ENCODE data around the gene RMI1. TPM values are rescaled to one million over a fixed set of nuclear protein-coding genes. Genes with fewer than 3 reads are reported as not detected.

Gene RMI1
- total and polyA plus RNA-seq, 2 experiments from 2014 or later, result 3.6 to 8.4 TPM

DNA sequence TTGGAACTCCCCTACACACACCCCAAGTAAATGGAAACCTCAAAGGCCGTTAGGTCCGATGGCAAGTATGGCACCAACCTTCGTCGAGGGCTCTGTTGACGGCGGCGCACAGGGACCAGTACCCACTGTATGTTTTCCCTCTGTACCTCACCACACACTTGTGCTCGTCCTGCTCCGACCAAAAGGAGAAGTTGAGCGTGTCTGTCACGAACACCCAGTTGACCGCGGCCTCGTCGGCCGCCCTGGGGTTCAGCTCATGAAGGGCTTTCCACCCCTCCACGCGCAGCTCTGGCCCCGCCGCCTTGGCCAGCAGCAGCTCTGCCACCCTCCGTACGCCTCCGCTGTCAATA is 24.5 kb upstream of the RMI1 start:
- no peaks in the 10 kb centered on the region for H3K36me3 ChIP-seq
- H3K27ac ChIP-seq, result no peak overlapping the region
- H3K4me3 ChIP-seq, result no peak overlapping the region
- H3K27me3 ChIP-seq, result no peaks in the 10 kb centered on the region
- no peak for DNase-seq (ENCODE audit: low read depth in 1 of 2, low spot score in 1 of 2)
- H3K9me3 ChIP-seq (ENCODE audit: low read depth), result no peaks in the 10 kb centered on the region
- TF ChIP-seq, protein P1, sequence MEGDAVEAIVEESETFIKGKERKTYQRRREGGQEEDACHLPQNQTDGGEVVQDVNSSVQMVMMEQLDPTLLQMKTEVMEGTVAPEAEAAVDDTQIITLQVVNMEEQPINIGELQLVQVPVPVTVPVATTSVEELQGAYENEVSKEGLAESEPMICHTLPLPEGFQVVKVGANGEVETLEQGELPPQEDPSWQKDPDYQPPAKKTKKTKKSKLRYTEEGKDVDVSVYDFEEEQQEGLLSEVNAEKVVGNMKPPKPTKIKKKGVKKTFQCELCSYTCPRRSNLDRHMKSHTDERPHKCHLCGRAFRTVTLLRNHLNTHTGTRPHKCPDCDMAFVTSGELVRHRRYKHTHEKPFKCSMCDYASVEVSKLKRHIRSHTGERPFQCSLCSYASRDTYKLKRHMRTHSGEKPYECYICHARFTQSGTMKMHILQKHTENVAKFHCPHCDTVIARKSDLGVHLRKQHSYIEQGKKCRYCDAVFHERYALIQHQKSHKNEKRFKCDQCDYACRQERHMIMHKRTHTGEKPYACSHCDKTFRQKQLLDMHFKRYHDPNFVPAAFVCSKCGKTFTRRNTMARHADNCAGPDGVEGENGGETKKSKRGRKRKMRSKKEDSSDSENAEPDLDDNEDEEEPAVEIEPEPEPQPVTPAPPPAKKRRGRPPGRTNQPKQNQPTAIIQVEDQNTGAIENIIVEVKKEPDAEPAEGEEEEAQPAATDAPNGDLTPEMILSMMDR (IDR thresholded peaks at IDR 0.05; ENCODE audit: low read depth, low read length), result no peak
- no peaks in the 10 kb centered on the region for H3K4me1 ChIP-seq (ENCODE audit: low read depth)

DNA sequence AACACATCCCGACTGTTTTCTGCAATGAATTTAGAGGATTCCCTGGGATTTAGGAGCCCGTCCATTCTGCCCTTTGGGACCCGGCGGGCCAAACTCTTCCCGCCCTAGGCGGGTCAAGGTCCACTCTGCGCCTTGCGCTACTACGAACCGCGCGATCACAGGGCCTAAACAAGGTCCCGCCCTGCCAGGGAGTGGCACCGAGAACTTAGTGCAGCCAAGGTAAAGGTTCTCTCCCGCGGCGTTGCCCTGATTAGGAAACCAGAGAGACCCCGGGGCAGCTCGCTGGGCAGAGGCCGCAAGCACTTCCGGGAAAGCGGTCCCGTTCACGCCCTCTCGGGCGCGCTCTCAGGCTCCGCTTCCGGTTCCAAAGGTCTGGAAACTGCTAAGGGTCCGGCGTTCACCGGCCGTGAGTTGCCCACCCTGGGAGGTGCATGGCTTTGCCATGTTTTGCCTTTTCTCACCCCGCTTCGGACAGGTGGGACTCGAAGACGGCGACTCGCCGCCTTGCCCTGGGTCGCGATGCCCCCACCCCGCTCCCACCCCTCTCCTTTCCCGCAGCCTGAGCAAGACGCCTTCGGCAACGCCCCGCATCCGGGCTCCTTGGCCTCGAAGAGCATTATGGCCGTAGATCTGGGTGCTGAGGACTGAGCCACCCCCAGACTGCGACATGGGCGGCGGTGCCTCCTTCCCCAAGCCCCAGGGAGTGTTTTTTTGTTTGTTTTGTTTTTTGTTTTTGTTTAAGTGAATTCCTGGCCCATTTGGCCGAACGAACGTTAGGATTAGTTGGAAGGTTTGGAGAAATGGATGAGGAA is 24.0 kb upstream of the RMI1 start:
- no peaks in the 10 kb centered on the region for H3K9me3 ChIP-seq (ENCODE audit: low read depth)
- TF ChIP-seq, protein P1 (IDR thresholded peaks at IDR 0.05; ENCODE audit: low read depth, low read length), result no peak
- H3K27me3 ChIP-seq, result no peaks in the 10 kb centered on the region
- no peak overlapping the region for H3K27ac ChIP-seq
- no peak overlapping the region for H3K4me3 ChIP-seq
- no peaks in the 10 kb centered on the region for H3K4me1 ChIP-seq (ENCODE audit: low read depth)
- H3K36me3 ChIP-seq, result no peaks in the 10 kb centered on the region
- DNase-seq (ENCODE audit: low read depth in 1 of 2, low spot score in 1 of 2), result peak in 1 of 2 donors; percentile 74

DNA sequence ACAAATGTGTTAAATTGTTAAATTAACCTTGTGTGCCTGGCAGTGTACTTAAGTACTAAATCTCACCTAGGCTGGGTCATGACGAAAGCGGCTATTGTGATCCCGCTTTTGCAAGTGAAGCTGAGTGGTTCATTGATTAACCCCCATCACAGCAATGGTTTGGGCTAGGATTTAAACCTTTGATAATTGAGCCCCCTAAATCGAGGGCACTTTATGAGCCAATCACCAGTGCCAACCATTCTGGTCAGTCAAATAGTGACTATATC is 23.4 kb upstream of the RMI1 start:
- H3K27me3 ChIP-seq, result no peaks in the 10 kb centered on the region
- H3K9me3 ChIP-seq (ENCODE audit: low read depth), result no peaks in the 10 kb centered on the region
- H3K4me3 ChIP-seq, result no peak overlapping the region
- DNase-seq (ENCODE audit: low read depth in 1 of 2, low spot score in 1 of 2), result no peak
- H3K27ac ChIP-seq, result no peak overlapping the region
- TF ChIP-seq, protein P1 (IDR thresholded peaks at IDR 0.05; ENCODE audit: low read depth, low read length), result no peak
- no peaks in the 10 kb centered on the region for H3K4me1 ChIP-seq (ENCODE audit: low read depth)
- no peaks in the 10 kb centered on the region for H3K36me3 ChIP-seq

DNA sequence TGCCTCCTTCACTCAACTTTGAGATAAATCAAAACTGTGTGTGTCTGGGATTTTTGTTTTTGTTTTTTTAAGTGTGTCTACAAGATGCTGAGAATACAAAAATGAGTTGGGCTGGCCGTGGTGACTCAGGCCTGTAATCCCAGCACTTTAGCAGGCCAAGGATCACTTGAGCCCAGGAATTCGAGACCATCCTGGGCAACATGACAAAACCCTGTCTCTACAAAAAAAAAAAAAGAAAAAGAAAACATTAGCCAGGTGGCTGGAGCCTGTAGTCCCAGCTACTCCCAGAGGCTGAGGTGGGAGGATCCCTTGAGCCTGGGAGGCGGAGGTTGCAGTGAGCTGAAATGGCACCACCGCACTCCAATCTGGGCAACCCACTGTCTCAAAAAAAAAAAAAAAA is 21.5 kb upstream of the RMI1 start:
- TF ChIP-seq, protein P1 (IDR thresholded peaks at IDR 0.05; ENCODE audit: low read depth, low read length), result no peak
- Histone ChIP-seq H3K4me1 (ENCODE audit: low read depth) (no peaks in the 10 kb centered on the region), H3K27ac (no peak overlapping the region), H3K9me3 (ENCODE audit: low read depth) (no peaks in the 10 kb centered on the region), H3K27me3 (no peaks in the 10 kb centered on the region), H3K36me3 (no peaks in the 10 kb centered on the region), H3K4me3 (no peak overlapping the region)
- peak in 1 of 2 donors; percentile 72 for DNase-seq (ENCODE audit: low read depth in 1 of 2, low spot score in 1 of 2)

DNA sequence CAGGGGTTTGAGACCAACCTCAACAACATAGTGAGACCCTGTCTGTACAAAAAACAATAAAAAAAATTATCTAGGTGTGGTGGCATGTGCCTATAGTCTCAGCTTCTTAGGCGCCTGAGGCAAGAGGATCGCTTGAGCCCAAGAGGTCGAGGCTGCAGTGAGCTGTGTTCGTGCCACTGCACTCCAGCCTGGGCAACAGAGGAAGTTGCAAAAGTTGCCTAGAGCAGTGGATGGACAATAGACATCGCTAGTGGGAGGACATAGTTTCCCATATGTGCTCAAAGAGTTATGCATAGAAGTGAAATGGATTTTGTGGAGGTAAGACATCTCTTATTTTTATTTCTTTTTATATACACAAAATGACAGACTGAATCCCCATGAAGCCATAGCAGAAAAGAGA is 19.6 kb upstream of the RMI1 start:
- H3K9me3 ChIP-seq (ENCODE audit: low read depth), result no peaks in the 10 kb centered on the region
- no peak overlapping the region for H3K4me3 ChIP-seq
- TF ChIP-seq, protein P1 (IDR thresholded peaks at IDR 0.05; ENCODE audit: low read depth, low read length), result no peak
- no peak for DNase-seq (ENCODE audit: low read depth in 1 of 2, low spot score in 1 of 2)
- H3K27me3 ChIP-seq, result no peaks in the 10 kb centered on the region
- no peaks in the 10 kb centered on the region for H3K4me1 ChIP-seq (ENCODE audit: low read depth)
- H3K27ac ChIP-seq, result no peak overlapping the region
- no peaks in the 10 kb centered on the region for H3K36me3 ChIP-seq

Measured in cardiac muscle cell (in vitro differentiated cells and primary cell).